Keratinocyte (primary cell): ENCODE results near the gene SF1. TPM values are rescaled to one million over a fixed set of nuclear protein-coding genes. Genes with fewer than 3 reads are reported as not detected.

Experiments used
- DNase-seq: peaks from one replicate; pipeline ENCODE4 v3.0.0-alpha.2; 2011; ENCODE audit warnings: low read depth, missing footprints, low spot score
- FAIRE-seq: peaks from 2 replicates; lab custom pipeline; 2011; peaks lifted over from hg19 to GRCh38; lab: Jason Lieb, UNC
- H2AFZ ChIP-seq: 2 replicates; pipeline ENCODE4 v1.6.0; 2012; ENCODE audit warnings: low read length, control low read depth, inconsistent platforms; ENCODE audit not compliant: control insufficient read depth
- H3K27ac ChIP-seq: 2 replicates; pipeline ENCODE4 v1.5.1; 2011; ENCODE audit warnings: low read length; ENCODE audit not compliant: control insufficient read depth, insufficient read depth
- H3K27me3 ChIP-seq: 3 replicates; pipeline ENCODE4 v1.6.0; 2011; ENCODE audit warnings: low read length; ENCODE audit not compliant: control insufficient read depth, insufficient read depth; ENCODE audit errors: extremely low read depth
- H3K36me3 ChIP-seq, 2 experiments: 2 replicates in 1 of 2; 3 replicates in 1 of 2; pipeline ENCODE4 v1.5.1; 2011; ENCODE audit warnings: low read length in 2 of 2, mild to moderate bottlenecking in 1 of 2; ENCODE audit not compliant: control insufficient read depth in 2 of 2, insufficient read depth in 2 of 2; ENCODE audit errors: extremely low read depth in 1 of 2
- H3K4me1 ChIP-seq: 3 replicates; pipeline ENCODE4 v1.5.1; 2011; ENCODE audit warnings: low read length; ENCODE audit not compliant: control insufficient read depth, insufficient read depth; ENCODE audit errors: extremely low read depth
- H3K4me2 ChIP-seq: 3 replicates; pipeline ENCODE4 v1.6.0; 2011; ENCODE audit warnings: low read depth, low read length; ENCODE audit not compliant: control insufficient read depth, insufficient read depth; ENCODE audit errors: extremely low read depth
- H3K4me3 ChIP-seq, 3 experiments: fragments of 200-600 bp in 1 of 3; sonication (generic) in 1 of 3; 2 replicates in 2 of 3; 3 replicates in 1 of 3; pipeline ENCODE4 v1.5.1; 2011 to 2016; ENCODE audit warnings: low read length in 3 of 3, mild to moderate bottlenecking in 3 of 3, control low read depth in 2 of 3, inconsistent platforms in 1 of 3, low read depth in 1 of 3, mixed read lengths in 1 of 3, mixed run types in 1 of 3, moderate library complexity in 1 of 3; ENCODE audit not compliant: control insufficient read depth in 2 of 3, insufficient read depth in 2 of 3; ENCODE audit errors: extremely low read depth in 1 of 3
- H3K79me2 ChIP-seq: 2 replicates; pipeline ENCODE4 v1.6.0; 2012; ENCODE audit warnings: low read length; ENCODE audit not compliant: control insufficient read depth, insufficient read depth
- H3K9ac ChIP-seq: 3 replicates; pipeline ENCODE4 v1.6.0; 2011; ENCODE audit warnings: low read length; ENCODE audit not compliant: control insufficient read depth, insufficient read depth; ENCODE audit errors: extremely low read depth
- H3K9me1 ChIP-seq: 3 replicates; pipeline ENCODE4 v1.6.0; 2011; ENCODE audit warnings: low read length; ENCODE audit not compliant: control insufficient read depth, insufficient read depth; ENCODE audit errors: extremely low read depth
- H3K9me3 ChIP-seq: 2 replicates; pipeline ENCODE4 v1.5.1; 2012; ENCODE audit warnings: low read depth, low read length; ENCODE audit not compliant: control insufficient read depth
- H4K20me1 ChIP-seq: 3 replicates; pipeline ENCODE4 v1.6.0; 2011; ENCODE audit warnings: low read length; ENCODE audit not compliant: control insufficient read depth, insufficient read depth; ENCODE audit errors: extremely low read depth
- EZH2 ChIP-seq: IDR thresholded peaks from one replicate; pipeline ENCODE4 v1.6.1; 2012; ENCODE audit warnings: inconsistent platforms, mild to moderate bottlenecking, low read length, moderate library complexity
- dilution Hi-C: fragments of 300-500 bp; cut with MboI; formaldehyde crosslinking; loops from one replicate; pipeline ENCODE4 v1.7.0; 2020; ENCODE audit warnings: low sequenced_read_pairs; ENCODE audit not compliant: extremely low pct_ligation_motif_present
- polyA plus RNA-seq, 5 experiments: library from polyadenylated mRNA; depleted of rRNA in 3 of 5; stranded (reverse) in 3 of 5; stranded (forward) in 1 of 5; unstranded in 1 of 5; fragments of >200 nt; gene quantifications; 1 replicate in 1 of 5; 2 replicates in 3 of 5; 3 replicates in 1 of 5; pipeline versions ENCODE4 v1.2.1 to v1.2.3, GENCODE V29; 2011 to 2012; ENCODE audit warnings: missing spikeins in 2 of 5, low read depth in 1 of 5, low replicate concordance in 1 of 5
- TF ChIP-seq, protein P1 (sequence below), 3 experiments: IDR thresholded peaks in 1 of 3; conservative IDR thresholded peaks in 1 of 3; optimal IDR thresholded peaks in 1 of 3; 2 replicates in 2 of 3; 3 replicates in 1 of 3; pipeline versions ENCODE3 to v1.5.1; 2011; ENCODE audit warnings: low read length in 3 of 3, mild to moderate bottlenecking in 3 of 3, moderate library complexity in 2 of 3, control low read depth in 1 of 3, inconsistent platforms in 1 of 3; ENCODE audit not compliant: insufficient read depth in 2 of 3; ENCODE audit errors: extremely low read depth in 1 of 3

The SF1 gene
- polyA plus RNA-seq, 1 donor (not counting 4 experiments of a cell fraction or from before 2014, with no cell fraction given): 54.5 TPM

DNA sequence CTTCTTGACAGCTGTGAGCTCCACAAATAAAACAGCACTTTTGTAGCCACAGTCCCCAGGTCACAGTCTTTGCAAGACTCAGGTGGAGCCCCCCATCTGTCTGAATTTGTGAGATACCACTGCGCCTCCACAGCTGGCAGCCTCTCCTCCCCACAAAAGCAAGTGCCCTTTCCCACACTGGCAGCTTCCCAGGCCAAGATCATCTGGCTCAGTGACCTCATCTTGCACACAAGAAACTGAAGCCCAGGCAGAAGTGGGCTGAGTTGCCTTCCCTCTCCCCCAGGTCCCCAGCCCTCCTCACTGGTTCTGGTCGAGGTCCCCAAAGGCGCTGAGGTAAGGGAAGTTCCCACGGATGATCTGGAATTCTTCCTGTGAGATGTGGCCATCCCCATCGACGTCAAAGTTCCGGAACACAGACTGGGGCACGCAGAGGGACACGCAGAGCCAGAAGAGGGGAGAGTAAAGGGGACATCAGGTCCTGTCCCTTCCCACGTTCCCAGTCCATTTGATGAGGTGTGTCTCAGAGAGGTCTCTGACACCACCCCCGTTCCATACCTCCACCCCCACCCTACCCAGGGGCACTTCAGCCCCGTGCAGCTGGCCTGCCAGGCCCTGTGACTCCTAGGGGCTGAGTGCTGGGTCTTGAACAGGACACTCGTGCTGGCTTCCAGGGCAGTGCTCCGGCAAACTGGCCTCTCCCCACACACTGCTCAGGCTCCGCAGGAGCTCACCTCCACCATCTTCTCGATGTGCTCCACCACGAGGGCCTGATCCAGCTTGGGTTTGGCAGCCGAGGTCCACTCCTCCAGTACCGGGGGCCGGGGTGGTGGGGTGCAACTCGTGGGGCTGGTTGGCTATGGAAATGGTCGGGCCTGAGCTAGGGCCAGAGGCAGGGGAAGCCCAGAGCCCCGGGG lies 43.3 kb downstream of the SF1 start:
- no peak overlapping the region for H3K4me3 ChIP-seq
- no peak for DNase-seq
- dilution Hi-C loops: no loop called here
- no peak overlapping the region for H3K4me2 ChIP-seq
- no peaks in the 10 kb centered on the region for H3K9me1 ChIP-seq
- no peaks in the 10 kb centered on the region for H3K36me3 ChIP-seq
- TF ChIP-seq, protein P1, sequence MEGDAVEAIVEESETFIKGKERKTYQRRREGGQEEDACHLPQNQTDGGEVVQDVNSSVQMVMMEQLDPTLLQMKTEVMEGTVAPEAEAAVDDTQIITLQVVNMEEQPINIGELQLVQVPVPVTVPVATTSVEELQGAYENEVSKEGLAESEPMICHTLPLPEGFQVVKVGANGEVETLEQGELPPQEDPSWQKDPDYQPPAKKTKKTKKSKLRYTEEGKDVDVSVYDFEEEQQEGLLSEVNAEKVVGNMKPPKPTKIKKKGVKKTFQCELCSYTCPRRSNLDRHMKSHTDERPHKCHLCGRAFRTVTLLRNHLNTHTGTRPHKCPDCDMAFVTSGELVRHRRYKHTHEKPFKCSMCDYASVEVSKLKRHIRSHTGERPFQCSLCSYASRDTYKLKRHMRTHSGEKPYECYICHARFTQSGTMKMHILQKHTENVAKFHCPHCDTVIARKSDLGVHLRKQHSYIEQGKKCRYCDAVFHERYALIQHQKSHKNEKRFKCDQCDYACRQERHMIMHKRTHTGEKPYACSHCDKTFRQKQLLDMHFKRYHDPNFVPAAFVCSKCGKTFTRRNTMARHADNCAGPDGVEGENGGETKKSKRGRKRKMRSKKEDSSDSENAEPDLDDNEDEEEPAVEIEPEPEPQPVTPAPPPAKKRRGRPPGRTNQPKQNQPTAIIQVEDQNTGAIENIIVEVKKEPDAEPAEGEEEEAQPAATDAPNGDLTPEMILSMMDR (optimal IDR thresholded peaks at IDR 0.05 in 1 of 3, IDR thresholded peaks at IDR 0.05 in 1 of 3, conservative IDR thresholded peaks at IDR 0.05 in 1 of 3; ENCODE audit: extremely low read depth in 1 of 3, insufficient read depth in 2 of 3, low read length in 3 of 3): no peak
- TF ChIP-seq EZH2: no peak
- no peak overlapping the region for H3K9ac ChIP-seq
- no peaks in the 10 kb centered on the region for H3K79me2 ChIP-seq
- H2AFZ ChIP-seq: no peak overlapping the region
- FAIRE-seq: no peak
- no peaks in the 10 kb centered on the region for H3K4me1 ChIP-seq
- H3K27ac ChIP-seq: no peak overlapping the region
- H4K20me1 ChIP-seq: no peaks in the 10 kb centered on the region
- peaks cover 28% of the 10 kb centered on the region for H3K27me3 ChIP-seq
- H3K9me3 ChIP-seq: no peaks in the 10 kb centered on the region

DNA sequence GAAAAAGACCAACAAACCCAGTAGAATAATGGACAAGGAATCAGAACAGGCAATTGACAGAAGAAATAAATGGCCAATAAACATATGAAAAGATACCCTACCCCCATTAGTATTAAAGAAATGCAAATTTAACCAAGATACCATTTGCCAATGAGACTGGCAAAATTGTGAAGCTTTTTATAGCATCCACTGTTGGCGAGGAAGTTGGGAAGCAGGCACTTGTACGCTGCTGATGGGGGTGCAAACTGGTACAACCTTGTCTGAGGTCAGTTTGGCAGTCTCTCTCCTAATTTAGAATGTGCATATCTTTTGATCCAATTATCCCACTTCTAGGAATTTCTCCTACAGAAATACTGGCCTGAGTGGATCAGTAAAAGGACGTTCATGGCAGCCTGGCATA lies 46.7 kb downstream of the SF1 start:
- Histone ChIP-seq H3K36me3 (no peaks in the 10 kb centered on the region), H3K9me1 (no peaks in the 10 kb centered on the region), H3K4me3 (no peak overlapping the region), H3K79me2 (no peaks in the 10 kb centered on the region), H3K4me2 (no peak overlapping the region), H3K4me1 (no peaks in the 10 kb centered on the region), H4K20me1 (no peaks in the 10 kb centered on the region), H3K27me3 (peaks cover 18% of the 10 kb centered on the region), H3K27ac (no peak overlapping the region), H2AFZ (no peak overlapping the region), H3K9ac (no peak overlapping the region), H3K9me3 (no peaks in the 10 kb centered on the region)
- FAIRE-seq: no peak
- DNase-seq: no peak
- TF ChIP-seq, protein P1 (optimal IDR thresholded peaks at IDR 0.05 in 1 of 3, IDR thresholded peaks at IDR 0.05 in 1 of 3, conservative IDR thresholded peaks at IDR 0.05 in 1 of 3; ENCODE audit: extremely low read depth in 1 of 3, insufficient read depth in 2 of 3, low read length in 3 of 3): no peak
- no peak for TF ChIP-seq EZH2
- dilution Hi-C loops: no loop called here
